HG03135 (cell line): ENCODE results near the gene TIAM2.

Source experiments
- ATAC-seq: cut with Tn5 transposase; IDR thresholded peaks from one replicate; pipeline ENCODE4 v1.9.1; 2021; ENCODE audit warnings: mild to moderate bottlenecking, moderate library complexity; ENCODE audit not compliant: unreplicated experiment

The TIAM2 gene

DNA sequence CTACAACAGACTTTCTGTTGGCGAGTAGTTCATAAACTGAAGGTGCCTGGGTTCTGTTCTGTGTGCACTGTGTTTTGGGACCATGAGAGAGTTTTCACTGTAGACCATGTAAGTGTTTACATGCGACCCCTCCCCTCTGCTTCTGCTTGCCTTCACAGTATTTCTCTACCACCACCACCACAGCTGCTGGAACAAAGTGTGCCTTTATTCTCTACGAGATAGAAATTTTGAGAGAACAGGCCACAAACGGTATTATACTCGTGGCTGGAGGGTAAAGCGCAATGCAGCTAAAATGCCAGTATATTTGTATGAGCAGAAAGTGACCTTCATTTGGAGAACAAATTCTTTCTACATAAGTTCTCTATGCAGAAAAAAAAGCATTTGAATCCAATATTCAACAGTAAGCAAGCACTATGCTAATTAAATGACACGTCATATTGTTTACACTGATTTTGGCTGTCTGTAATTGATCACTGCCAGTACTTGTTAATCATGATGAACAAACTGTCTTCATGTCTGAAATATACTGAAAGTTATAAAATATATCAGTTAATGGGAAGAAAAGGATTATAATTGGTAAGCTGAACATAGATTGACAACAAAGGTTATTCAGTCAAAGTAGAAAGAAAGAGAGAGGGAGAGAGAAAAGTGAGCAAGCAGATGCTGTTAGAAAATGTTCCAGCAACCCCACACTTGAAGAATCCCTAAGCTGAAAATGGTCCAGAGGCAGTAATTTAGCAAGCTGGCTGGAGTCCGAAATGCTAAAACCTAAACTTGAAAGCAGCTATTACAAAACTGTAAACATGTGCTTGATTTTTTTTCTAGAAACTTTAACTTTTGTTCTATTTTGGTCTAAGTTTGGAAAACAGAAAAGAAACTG lies 277.5 kb downstream of the TIAM2 start:
- ATAC-seq: no peak

DNA sequence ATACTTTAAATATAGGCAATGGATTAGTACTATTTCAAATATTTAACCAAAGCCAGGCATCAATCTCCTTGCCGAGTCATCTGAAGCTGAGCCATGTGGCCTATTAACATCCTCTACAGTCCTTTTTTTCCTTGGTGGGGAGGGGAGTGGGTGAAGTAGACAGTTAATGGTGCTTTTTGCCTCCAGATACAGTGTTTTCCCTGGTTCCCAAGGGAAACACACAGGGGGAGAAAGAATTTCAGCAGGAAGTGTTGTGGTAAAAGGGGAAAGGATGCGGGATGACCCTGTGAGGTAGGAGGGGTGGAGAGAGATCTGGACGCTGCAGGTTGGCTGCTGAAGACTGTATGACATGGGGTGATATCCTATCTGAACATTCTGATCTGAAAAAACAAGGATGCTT lies 278.3 kb downstream of the TIAM2 start:
- no peak for ATAC-seq

DNA sequence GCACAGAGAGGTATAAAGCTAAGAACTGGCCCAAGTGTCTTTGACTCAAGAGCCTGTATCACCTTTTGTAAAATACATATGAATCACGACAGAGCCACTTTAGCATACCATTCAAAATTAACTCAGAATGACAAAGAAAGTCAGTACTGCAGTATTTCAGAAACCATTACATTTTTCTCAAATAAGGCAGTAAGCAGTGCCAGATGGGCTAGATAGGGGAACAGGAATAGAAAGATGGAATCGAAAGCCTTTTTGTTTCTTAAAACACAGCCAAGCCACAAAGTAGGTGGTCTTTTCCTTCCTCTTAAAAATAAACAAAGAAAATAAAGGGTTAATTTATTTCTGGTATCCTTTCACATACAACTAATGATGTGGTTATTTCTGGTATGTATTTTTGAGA lies 279.0 kb downstream of the TIAM2 start:
- no peak for ATAC-seq

DNA sequence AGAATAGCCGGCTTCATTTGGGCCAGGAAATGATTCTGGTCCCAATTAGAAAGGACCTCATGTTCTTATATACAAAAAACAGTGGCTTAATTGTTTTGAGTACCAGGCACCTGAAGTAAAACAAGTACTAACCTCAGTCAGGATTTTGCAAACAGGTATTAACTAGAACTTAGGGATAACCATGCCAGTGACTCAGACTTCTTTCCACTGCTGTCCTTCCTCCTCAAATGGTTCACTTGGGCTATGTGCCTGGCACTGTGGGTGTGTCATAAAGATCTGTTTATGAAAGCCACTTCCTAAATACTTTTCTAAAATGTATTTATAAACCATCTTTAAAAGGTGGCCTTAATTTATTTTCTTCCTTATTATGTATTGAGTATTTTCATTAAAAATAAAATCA lies 279.4 kb downstream of the TIAM2 start:
- no peak for ATAC-seq

DNA sequence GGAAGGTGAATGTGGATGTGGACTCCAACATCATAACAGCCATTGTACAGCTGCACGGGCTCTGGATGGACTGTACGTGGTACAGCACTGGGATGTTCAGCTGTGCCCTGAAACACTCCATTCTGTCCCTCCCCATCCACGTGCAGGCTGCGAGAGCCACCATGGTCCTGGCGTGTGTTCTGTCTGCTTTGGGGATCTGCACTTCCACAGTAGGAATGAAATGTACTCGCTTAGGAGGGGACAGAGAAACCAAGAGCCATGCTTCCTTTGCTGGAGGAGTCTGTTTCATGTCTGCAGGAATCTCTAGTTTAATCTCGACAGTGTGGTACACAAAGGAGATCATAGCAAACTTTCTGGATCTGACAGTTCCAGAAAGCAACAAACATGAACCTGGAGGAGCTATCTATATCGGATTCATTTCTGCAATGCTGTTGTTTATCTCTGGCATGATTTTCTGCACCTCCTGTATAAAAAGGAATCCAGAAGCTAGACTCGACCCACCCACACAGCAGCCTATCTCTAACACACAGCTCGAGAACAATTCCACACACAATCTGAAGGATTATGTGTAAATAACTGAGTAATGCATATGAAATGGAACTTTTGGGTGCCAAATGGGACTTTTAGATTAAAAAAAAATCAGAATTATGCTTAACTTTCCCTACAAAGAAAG lies 280.8 kb downstream of the TIAM2 start:
- no peak for ATAC-seq

DNA sequence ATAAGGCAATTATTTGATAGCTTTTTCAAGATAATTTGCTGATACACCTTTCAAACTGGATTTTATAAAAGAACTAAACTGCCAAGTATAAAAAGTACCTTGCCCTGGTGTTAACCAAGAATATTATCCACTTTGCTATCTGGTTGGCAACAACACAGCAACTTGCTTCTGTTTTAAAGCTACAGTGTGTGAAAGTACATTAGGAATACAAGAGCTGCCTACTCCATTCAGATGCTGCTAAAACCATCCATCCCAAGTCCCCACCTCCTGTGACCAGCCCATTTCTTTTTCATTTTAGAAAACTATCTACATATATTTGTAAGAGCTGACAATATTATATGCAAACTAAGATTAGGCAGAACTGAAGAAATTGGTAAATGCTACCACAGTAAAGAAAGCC lies 281.5 kb downstream of the TIAM2 start:
- no peak for ATAC-seq

DNA sequence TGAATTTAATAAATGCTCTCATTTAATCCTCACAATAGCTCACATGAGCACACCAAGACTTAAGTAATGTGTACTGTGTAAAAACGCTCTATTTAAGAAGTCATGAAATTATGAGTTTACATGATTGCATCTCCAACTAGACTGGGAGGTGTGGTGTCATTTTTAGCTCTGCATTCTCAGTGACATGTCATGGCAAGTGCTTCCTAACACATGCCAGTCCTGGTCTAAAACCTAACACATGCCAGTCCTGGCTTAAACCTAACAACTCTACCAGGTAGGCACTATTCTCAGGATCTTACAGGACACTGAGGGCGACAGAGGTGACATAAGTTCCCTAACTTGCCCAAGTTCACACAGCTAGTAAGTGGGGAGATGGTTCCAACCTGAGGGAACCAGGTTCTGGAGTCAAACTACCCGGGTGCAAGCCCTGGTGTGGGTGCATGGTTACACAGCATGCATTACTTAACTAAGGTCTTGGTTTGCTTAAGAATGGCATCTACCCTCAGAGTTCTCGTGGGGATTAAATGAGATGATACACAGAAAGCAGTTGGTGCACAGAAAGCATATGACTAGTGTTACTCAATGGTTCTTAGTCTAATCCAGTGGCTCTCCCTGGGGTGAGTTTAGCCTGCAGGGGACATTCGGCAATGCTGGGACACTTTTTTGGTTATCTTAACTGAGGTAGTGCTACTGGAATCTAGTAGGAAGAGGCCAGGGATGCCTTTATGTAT lies 283.4 kb downstream of the TIAM2 start:
- no peak for ATAC-seq

DNA sequence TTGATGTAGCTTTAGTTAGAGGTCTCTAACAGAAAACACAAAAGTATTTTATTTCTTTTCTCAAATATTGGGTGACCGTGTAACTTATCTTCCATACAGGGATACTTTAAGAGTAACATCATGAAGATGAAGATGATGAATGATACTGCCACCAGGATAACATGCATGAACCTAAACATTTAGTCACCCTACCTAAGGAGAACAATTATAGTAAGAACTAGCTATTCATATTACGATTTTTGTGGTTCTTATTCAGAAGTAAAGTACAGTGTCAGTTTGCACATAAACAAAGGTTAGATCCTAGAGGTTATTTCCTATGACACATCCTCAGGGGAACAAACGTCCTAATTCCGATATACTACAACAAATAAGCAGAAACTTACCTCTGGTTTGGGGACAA lies 289.7 kb downstream of the TIAM2 start:
- ATAC-seq: no peak

DNA sequence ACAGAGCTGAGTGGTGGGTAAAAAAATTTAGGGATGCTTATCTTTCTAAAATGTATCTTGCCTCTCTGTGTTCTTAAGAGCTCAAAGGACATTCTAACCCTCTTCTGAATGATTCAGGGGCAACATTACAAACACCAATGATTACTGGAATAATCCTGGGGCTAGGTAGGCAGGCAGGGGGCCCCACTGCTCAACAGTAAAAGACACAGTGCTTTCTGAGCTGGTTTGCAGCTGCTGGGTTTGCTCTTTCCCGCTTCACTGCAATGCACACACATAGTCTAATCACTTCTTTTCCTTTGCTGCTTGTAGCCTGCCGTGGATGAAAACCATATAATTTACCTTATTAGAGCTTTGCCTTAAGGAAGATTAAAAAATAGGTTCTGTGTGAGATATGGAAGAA lies 292.6 kb downstream of the TIAM2 start:
- no peak for ATAC-seq

DNA sequence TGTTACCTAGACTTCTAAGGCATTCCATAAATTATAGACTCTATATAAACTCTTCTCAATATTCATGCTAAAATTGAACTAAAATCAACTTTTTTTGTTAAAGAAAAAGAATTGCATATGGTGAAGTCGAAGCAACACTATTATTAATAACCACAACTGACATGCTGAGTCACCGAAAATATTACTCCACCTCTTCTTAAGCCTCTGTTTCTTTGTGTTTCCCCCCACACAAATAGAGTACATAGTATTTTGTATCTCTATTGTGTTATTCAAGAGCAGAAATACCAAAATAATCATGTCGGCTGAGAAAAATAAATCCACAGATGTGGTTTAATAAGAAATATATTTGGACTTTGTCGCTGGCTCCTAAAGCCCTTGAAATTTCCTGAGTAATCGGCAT lies 295.4 kb downstream of the TIAM2 start:
- no peak for ATAC-seq

DNA sequence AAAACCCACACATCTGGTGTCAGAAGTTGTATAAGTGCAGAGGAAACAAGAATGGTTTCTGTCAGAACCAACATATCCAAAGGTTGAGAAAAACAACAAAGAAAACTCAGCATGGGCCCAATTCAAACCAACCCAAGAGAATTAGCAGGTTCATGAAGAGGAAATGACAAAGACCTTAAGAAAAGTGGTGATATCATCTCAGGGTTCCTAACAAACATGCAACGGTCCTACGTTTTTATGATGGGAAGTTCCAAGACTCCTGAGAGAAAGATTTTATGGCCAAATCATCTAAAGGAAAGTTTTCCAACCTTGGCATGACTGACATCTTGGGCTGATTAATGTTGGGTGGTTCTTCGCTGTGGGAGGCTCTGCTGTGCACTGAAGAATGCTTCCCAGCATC lies 296.2 kb downstream of the TIAM2 start:
- no peak for ATAC-seq

DNA sequence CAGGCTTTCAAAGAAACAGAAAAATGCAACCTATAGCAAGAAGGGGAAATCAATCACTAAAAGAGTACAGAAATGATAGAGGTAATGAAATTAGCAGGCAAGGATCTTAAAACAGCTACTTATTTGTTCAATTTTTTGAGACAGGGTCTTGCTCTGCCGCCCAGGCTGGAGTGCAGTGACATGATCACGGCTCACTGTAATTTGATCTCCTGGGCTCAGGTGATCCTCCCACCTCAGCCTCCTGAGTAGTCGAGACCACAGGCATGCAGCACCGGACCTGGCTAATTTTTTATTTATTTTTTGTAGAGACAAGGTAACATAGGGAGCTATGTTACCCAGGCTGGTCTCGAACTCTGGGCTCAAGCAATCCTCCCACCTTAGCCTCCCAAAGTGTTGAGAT lies 297.6 kb downstream of the TIAM2 start:
- ATAC-seq: no peak

DNA sequence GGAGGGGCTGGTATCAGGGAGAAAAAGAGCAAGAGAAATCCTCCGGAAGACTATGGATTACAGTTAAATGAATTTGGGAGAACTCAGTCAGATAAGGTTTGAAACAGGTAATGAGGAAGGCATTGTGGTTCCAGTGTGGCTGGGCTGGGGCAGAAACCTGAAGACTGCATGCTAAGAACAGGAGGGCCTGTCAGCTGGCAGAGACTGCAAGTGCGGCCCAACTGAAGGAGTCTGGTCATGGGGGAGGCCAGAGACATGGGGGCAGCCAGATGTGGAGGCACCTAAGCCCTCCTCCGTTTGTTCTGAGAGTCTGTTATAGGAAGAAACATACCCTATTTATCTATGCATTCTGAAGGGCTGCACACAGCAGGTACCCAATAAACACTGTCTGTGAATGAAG lies 302.6 kb downstream of the TIAM2 start:
- no peak for ATAC-seq

DNA sequence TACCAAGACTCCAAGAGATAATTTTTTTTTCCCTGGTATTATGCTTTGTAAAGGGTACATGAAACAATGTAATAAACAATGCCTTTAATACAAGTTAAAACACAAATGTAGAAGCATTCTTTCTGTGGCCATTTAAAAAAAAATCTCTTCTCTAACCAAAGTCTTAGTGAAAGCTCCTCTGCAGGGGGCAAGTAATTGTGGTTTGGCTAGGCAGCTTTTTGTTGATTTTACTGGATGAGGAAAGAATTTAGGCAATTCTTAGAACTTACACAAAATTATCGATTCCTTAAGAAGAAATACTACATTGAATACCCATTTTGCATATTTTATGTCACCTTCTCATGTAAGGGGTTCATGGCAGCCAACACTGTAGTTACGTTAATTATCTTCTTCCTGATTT lies 306.8 kb downstream of the TIAM2 start:
- no peak for ATAC-seq

DNA sequence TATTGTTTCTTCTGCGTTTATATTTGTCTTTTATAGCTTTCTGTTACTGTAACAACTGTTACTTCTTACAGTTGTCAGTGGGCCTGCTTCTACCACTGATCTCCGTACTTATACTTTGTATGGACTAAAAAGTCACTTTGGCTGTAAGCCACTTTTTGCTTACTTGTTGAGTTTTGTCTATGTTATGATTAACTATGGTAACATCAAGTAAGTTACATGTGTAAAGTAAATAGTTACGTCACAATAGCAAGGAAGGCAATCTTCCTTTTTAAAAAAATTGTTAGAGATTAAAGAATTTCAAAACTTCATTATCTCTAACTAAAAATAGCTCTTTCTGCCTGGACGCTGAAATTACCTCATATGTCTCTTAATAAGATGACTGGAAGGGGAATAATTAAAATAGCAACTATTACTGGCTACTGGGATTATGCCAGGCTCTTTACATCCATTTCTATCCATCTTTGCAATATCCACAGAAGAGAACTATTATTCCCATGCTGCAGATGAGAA lies 308.3 kb downstream of the TIAM2 start:
- ATAC-seq: no peak

DNA sequence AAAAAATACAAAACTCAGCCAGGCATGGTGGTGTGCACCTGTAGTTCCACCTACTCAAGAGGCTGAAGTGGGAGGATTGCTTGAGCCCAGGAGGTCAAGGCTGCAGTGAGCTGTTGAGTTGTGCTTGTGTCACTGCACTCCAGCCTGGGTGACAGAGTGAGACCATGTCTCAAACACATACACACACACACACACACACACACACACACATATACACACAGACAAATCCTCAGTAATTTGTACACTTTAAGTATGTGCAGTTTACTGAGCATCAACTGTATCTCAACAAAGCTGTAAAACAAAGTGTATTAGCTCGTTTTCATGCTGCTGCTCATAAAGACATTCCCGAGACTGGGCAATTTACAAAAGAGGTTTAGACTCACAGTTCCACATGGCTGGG lies 311.8 kb downstream of the TIAM2 start:
- no peak for ATAC-seq
